HepG2 (cell line): ENCODE measurements around the gene YIPF5. TPM values are rescaled to one million over a fixed set of nuclear protein-coding genes. Genes with fewer than 3 reads are reported as not detected.

Experiments used
- ATAC-seq: fragments of 200-7000 bp; cut with Tn5 transposase; 3 replicates; pipeline ENCODE4 v1.9.1; 2020; ENCODE audit warnings: mild to moderate bottlenecking, moderate library complexity
- BruUV-seq: library from RNA; stranded (reverse); fragments of 400-500 nt; replicated peaks from 2 replicates; lab custom pipeline; 2021; lab: Mats Ljungman, UMichigan
- CTCF ChIA-PET: fragments of 300-600 bp; formaldehyde crosslinking; extraction: SDS; loops from one replicate; lab custom pipeline; 2021; ENCODE audit warnings: low total read pairs, inconsistent platforms, low intra/inter-chr PET ratio; lab: Yijun Ruan, JAX
- POLR2A ChIA-PET: fragments of 350-600 bp; sonication (Branson Sonifier 250); formaldehyde crosslinking; loops from one replicate; lab custom pipeline; 2020; ENCODE audit warnings: antibody characterized with exemption, inconsistent platforms; lab: Yijun Ruan, JAX
- DNase-seq: peaks from one replicate; pipeline ENCODE4 v3.0.0-alpha.2; 2015; ENCODE audit warnings: low spot score
- FAIRE-seq: peaks from 3 replicates; lab custom pipeline; 2011; peaks lifted over from hg19 to GRCh38; lab: Jason Lieb, UNC
- H2AFZ ChIP-seq: one replicate; pipeline ENCODE4 v1.6.1; 2011; ENCODE audit warnings: low read length, inconsistent platforms
- H3K27ac ChIP-seq: fragments of 300-600 bp; 3 replicates; pipeline ENCODE4 v1.8.0; 2011; ENCODE audit warnings: mixed run types, mild to moderate bottlenecking, mixed read lengths, low read length, inconsistent platforms; ENCODE audit not compliant: insufficient read depth; ENCODE audit errors: extremely low read length
- H3K27me3 ChIP-seq, 2 experiments: fragments of 200-600 bp in 1 of 2; 2 replicates in 1 of 2; 3 replicates in 1 of 2; pipeline versions ENCODE4 v1.6.0 to v1.8.0; 2011; ENCODE audit warnings: low read length in 2 of 2, mild to moderate bottlenecking in 2 of 2, moderate library complexity in 2 of 2, inconsistent platforms in 1 of 2; ENCODE audit not compliant: insufficient read depth in 2 of 2, control insufficient read depth in 1 of 2
- H3K36me3 ChIP-seq, 2 experiments: fragments of 200-600 bp in 1 of 2; replicated peaks in 1 of 2; 2 replicates in 1 of 2; 3 replicates in 1 of 2; pipeline versions ENCODE4 v1.5.1 to v1.8.0; 2011; ENCODE audit warnings: low read length in 2 of 2, inconsistent platforms in 1 of 2; ENCODE audit not compliant: insufficient read depth in 2 of 2, control insufficient read depth in 1 of 2
- H3K4me1 ChIP-seq: 2 replicates; pipeline ENCODE4 v1.5.1; 2012; ENCODE audit warnings: low read length, inconsistent platforms; ENCODE audit not compliant: insufficient read depth
- H3K4me2 ChIP-seq: 2 replicates; pipeline ENCODE4 v1.6.0; 2011; ENCODE audit warnings: low read depth, low read length, inconsistent platforms
- H3K4me3 ChIP-seq, 3 experiments: fragments of 200-600 bp in 1 of 3; sonication (generic), shearing (Covaris generic) in 1 of 3; replicated peaks in 1 of 3; 2 replicates each; pipeline ENCODE4 v1.5.1; 2011 to 2016; ENCODE audit warnings: low read length in 3 of 3, inconsistent platforms in 2 of 3, low read depth in 2 of 3, mild to moderate bottlenecking in 2 of 3, control low read depth in 1 of 3, mixed read lengths in 1 of 3; ENCODE audit not compliant: insufficient read depth in 1 of 3
- H3K79me2 ChIP-seq: one replicate; pipeline ENCODE4 v1.6.1; 2011; ENCODE audit warnings: low read length, inconsistent platforms; ENCODE audit not compliant: insufficient read depth
- H3K9ac ChIP-seq: 2 replicates; pipeline ENCODE4 v1.6.0; 2011; ENCODE audit warnings: mild to moderate bottlenecking, low read depth, low read length, inconsistent platforms; ENCODE audit not compliant: insufficient read depth
- H3K9me3 ChIP-seq: 2 replicates; pipeline ENCODE4 v1.5.1; 2012; ENCODE audit warnings: mild to moderate bottlenecking, low read length
- H4K20me1 ChIP-seq: 2 replicates; pipeline ENCODE4 v1.6.0; 2011; ENCODE audit warnings: inconsistent platforms, mild to moderate bottlenecking, low read length, moderate library complexity; ENCODE audit not compliant: insufficient read depth
- AGO1 ChIP-seq: fragments of 200-400 bp; formaldehyde crosslinking; IDR thresholded peaks from 2 replicates; pipeline ENCODE4 v1.6.1; 2017; ENCODE audit warnings: mild to moderate bottlenecking, low read depth, low read length, moderate library complexity; ENCODE audit not compliant: poor library complexity, severe bottlenecking
- CTCF ChIP-seq: sonication (generic); formaldehyde crosslinking; IDR thresholded peaks from 2 replicates; pipeline ENCODE4 v1.5.0; 2020; ENCODE audit warnings: mild to moderate bottlenecking, missing genetic modification reagents, moderate library complexity
- HMG20A ChIP-seq: IDR thresholded peaks from 2 replicates; pipeline ENCODE4 v1.6.1; 2016; ENCODE audit warnings: borderline replicate concordance
- KLF6 ChIP-seq: IDR thresholded peaks from 2 replicates; pipeline ENCODE4 v1.8.0; 2016; ENCODE audit warnings: missing biosample characterization, missing genetic modification reagents
- MBD4 ChIP-seq: IDR thresholded peaks from 2 replicates; pipeline ENCODE4 v1.6.1; 2012; ENCODE audit warnings: low read length, inconsistent platforms, borderline replicate concordance
- RARA ChIP-seq: IDR thresholded peaks from 2 replicates; pipeline ENCODE4 v1.6.1; 2016; ENCODE audit warnings: missing genetic modification reagents, missing compliant biosample characterization
- STAG1 ChIP-seq: sonication (generic); formaldehyde crosslinking; IDR thresholded peaks from 2 replicates; pipeline ENCODE4 v1.4.0; 2020; ENCODE audit warnings: missing genetic modification reagents
- ZBTB25 ChIP-seq: IDR thresholded peaks from 2 replicates; pipeline ENCODE4 v1.6.1; 2018; ENCODE audit warnings: missing genetic modification reagents
- ZFP62 ChIP-seq: sonication (generic); formaldehyde crosslinking; IDR thresholded peaks from 2 replicates; pipeline ENCODE4 v1.4.0; 2020; ENCODE audit warnings: missing genetic modification reagents
- WGBS: methylation state at CpG from one replicate; pipeline ENCODE4 v1.1.6; 2017; ENCODE audit warnings: low lambda C conversion rate; 5-methylcytosine and 5-hydroxymethylcytosine counted together
- in situ Hi-C: cut with HindIII; loops from 2 replicates; pipeline ENCODE4 v1.10.0; 2017; ENCODE audit warnings: low pct_unique_long_range_greater_than_20kb; ENCODE audit not compliant: extremely low pct_ligation_motif_present
- intact Hi-C: fragments of 100-400 bp; cut with micrococcal nuclease; formaldehyde crosslinking; loops from one replicate; pipeline ENCODE4 v1.10.0; 2022; ENCODE audit not compliant: unreplicated experiment
- polyA plus RNA-seq, 8 experiments: library from polyadenylated mRNA; depleted of rRNA in 3 of 8; stranded (reverse) in 7 of 8; unstranded in 1 of 8; fragments of >200 nt; fragmentation: Illumina TruSeq in 4 of 8; extraction: Trizol in 4 of 8; gene quantifications; 2 replicates each; pipeline versions ENCODE4 v1.2.1 to v1.2.3, GENCODE V29; 2011 to 2016; ENCODE audit warnings: low read depth in 4 of 8, missing spikeins in 1 of 8, mixed read lengths in 1 of 8; ENCODE audit not compliant: insufficient read depth in 1 of 8
- total RNA-seq, 5 experiments: library from RNA; depleted of rRNA; stranded (reverse); fragments of >200 nt; fragmentation: Illumina TruSeq; extraction: Trizol; gene quantifications; 2 replicates each; pipeline ENCODE4 v1.2.3, GENCODE V29; 2016; ENCODE audit warnings: low read depth in 1 of 5

The YIPF5 gene
- total and polyA plus RNA-seq, 2 of the 13 experiments (the other 11 are each of a cell fraction or from before 2014, with no cell fraction given), result 61.4 to 73.6 TPM

DNA sequence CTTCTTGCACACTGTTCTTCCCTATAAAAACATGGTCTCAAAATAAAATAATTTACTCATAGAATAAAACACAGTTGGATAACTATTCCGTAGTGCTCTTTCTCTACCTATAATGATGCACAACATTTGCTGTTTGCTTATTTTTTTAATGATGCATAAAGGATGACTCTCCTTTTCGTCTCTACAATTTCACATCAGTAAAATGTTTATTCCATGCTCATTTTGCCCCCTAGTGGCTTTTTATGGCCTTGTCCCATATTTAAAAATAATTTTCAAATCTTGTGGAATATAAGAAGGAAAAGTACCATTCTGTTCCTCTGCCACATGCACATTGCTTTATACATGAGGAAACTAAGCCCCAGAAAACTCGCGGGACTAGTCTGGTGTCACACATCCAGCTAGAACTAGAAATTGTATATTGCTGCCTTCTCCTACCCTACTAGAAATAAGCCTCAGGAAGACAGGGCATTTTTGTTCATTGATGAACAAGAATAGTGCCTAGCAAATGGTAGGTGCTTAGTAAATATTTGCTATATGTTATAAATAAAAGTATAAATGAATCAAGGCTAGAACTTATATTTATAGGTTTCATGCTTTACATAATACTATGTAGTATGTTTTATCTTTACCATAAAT, 12.9 kb upstream of the YIPF5 start:
- 2% methylated on average over 4 of the region's 4 CpGs for WGBS
- no peaks in the 10 kb centered on the region for H3K9me3 ChIP-seq
- H3K4me2 ChIP-seq, result no peak overlapping the region
- no peaks in the 10 kb centered on the region for H3K36me3 ChIP-seq
- in situ Hi-C loops (no loop called here), intact Hi-C loops (no loop called here)
- ChIA-PET POLR2A (no interaction called here), CTCF (no interaction called here)
- no peaks in the 10 kb centered on the region for H3K4me1 ChIP-seq
- no peak overlapping the region for H3K9ac ChIP-seq
- no peaks in the 10 kb centered on the region for H4K20me1 ChIP-seq
- H3K4me3 ChIP-seq, result no peak overlapping the region
- no peaks in the 10 kb centered on the region for H3K27me3 ChIP-seq
- no peaks in the 10 kb centered on the region for H3K79me2 ChIP-seq
- no TSS peak for BruUV-seq
- H3K27ac ChIP-seq, result no peak overlapping the region
- FAIRE-seq, result no peak
- no peak for ATAC-seq
- no peak overlapping the region for H2AFZ ChIP-seq
- no peak for TF ChIP-seq HMG20A (CRISPR knock-in tag)
- no peak for TF ChIP-seq AGO1
- peak; percentile 41 for TF ChIP-seq STAG1 (CRISPR knock-in tag)
- peak; percentile 47 for TF ChIP-seq CTCF (CRISPR knock-in tag)
- DNase-seq, result no peak

GRCh38 chr5:144179226-144179625, 8.8 kb upstream of the YIPF5 start:
- H3K36me3 ChIP-seq, result no peaks in the 10 kb centered on the region
- no peak for TF ChIP-seq RARA (CRISPR knock-in tag)
- TF ChIP-seq ZFP62, result no peak
- no peak for TF ChIP-seq KLF6 (CRISPR knock-in tag)
- no peak for TF ChIP-seq MBD4
- no peak for TF ChIP-seq ZBTB25 (CRISPR knock-in tag)
- H3K79me2 ChIP-seq, result no peaks in the 10 kb centered on the region
- H3K27ac ChIP-seq, result no peak overlapping the region
- WGBS, result 20% methylated on average over 1 of the region's 1 CpG
- BruUV-seq, result no TSS peak
- H3K4me1 ChIP-seq, result no peaks in the 10 kb centered on the region
- H3K9ac ChIP-seq, result no peak overlapping the region
- H3K4me3 ChIP-seq, result no peak overlapping the region
- intact Hi-C loops (no loop called here), in situ Hi-C loops (no loop called here)
- no peaks in the 10 kb centered on the region for H4K20me1 ChIP-seq
- H2AFZ ChIP-seq, result no peak overlapping the region
- no peak overlapping the region for H3K4me2 ChIP-seq
- H3K27me3 ChIP-seq, result no peaks in the 10 kb centered on the region
- ATAC-seq (no peak), DNase-seq (no peak), FAIRE-seq (no peak)
- H3K9me3 ChIP-seq, result no peaks in the 10 kb centered on the region
- POLR2A ChIA-PET, result no interaction called here
- CTCF ChIA-PET, result no interaction called here
